SK-N-DZ (cell line): ENCODE data around the gene MYO18B.

Source experiments
- DNase-seq: peaks from one replicate; pipeline ENCODE4 v3.0.0-alpha.2; 2015; ENCODE audit warnings: low spot score

Gene MYO18B

DNA sequence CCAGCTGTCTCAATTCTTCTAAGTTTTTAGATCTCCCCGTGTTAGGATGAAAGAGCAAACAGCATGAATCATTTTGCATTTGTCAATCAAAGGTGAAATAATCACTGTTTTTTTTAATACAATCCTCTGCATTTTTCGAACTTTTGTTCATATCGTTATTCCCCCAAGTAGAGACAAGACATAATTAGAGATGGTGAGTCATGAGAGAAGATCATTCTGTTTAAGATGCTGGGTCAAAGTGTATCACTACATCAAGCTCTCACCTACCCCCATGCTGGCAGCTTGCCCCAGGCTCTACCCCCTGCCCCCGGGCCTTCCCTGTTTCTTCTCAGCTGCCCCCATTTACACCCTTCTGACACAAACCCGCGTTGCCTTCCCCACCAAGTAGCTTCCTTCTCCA lies 30.5 kb upstream of the MYO18B start:
- no peak for DNase-seq

DNA sequence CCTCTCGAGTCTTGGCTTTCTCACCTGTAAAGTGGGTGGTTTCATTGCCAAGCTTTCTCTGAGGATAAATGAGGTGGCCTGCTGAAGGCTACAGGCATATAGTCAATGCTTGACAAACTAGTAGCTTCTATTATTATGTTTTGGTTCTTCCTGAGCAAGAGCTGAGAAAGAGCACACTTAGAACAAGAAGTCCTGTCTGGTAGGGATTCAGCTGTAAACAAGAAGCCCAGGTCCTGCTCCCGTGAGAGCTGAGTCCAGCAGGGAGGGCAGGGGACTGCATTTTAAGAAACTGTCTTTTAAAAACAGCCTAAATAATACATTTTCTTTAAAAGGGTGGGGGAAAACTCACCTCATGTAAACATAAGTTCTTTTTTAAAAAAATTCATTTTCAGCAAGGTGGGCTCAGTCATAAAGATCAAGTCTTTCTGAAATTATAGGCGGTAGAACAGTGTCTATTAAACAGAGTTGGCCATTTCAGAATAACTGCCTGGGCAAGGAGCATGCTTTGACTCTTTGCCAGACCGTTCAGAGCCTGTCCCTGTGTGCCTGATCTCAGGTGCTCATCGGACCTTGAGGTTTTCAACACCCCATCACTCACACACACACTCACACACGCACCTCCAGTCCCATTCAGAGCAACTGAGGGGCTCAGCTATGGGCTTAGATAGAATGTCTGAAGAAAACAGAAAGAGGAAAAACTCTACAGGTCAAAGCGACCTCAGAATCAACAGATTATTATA lies 29.2 kb upstream of the MYO18B start:
- no peak for DNase-seq

DNA sequence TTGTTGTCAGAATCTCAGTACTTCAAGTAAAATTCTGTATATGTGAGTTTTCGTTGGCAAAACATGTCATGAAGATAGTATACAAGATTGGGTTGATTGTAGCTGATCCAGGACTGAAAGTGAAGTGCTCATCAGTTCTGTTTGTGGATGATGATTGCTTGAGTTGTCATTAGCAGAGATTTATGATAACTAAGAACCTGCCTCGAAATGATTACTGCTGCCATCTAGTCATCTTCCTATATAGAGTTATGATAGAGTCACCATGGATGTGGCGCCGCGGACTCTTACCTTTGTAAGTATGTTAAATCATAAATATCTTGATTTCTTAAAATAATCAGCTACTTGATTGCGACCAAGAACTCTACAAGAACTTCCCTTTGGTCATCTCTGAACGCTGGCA lies 27.9 kb upstream of the MYO18B start:
- DNase-seq, result no peak

GRCh38 chr22:25714739-25715138 lies 27.2 kb upstream of the MYO18B start:
- no peak for DNase-seq

- DNase-seq, result no peak
Measured at GRCh38 chr22:25716637-25717036, 25.4 kb upstream of the MYO18B start.

GRCh38 chr22:25718135-25718840 lies 23.7 kb upstream of the MYO18B start:
- DNase-seq, result no peak

- no peak for DNase-seq
Measured at GRCh38 chr22:25722223-25722622, 19.8 kb upstream of the MYO18B start.

DNA sequence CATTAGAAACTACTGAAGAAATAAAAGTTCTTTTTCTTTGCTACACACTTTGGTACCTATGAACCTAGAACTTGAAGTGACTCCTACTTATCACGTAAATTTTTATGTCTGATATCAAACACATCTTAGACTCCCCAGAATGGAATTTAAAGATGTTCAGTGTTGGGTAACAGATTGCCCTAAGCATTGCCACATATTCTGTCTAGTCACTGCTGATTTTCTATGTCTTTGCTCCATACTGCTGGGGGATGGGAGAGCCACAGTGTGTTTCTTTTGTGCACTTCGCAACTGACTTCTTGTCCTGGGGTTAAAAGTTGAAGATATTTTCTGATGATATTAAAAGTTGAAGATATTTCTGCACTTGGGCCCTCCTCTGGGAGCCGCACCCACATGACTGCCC lies 19.4 kb upstream of the MYO18B start:
- DNase-seq, result no peak

- DNase-seq, result no peak
Measured at GRCh38 chr22:25726241-25726640, 15.7 kb upstream of the MYO18B start.

- DNase-seq, result peak; percentile 50
Measured at GRCh38 chr22:25728071-25728470, 13.9 kb upstream of the MYO18B start.

- no peak for DNase-seq
Measured at GRCh38 chr22:25729016-25729995, 12.7 kb upstream of the MYO18B start.

DNA sequence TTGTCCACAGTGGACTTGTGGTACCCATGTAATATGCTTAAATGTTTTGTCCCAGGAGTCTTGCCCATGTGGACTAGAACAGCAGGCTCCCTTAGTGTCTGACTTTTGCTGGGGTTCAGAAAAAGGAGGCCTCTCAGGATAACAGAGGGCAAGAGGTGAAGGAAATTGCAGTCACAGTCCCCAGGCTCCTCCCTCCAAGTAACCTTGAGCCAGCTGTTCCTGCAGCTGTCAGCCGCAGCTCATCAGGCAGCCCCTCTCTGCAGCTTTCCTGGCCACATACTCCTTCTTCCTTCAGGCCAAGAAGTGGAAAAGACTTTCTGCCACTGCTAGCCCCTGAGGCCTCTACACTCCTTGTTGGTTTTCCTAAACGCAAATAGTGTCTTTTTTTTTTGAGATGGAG lies 6.3 kb upstream of the MYO18B start:
- no peak for DNase-seq

- DNase-seq, result no peak
Measured at GRCh38 chr22:25736378-25737011, 5.5 kb upstream of the MYO18B start.

GRCh38 chr22:25739659-25740344 lies 2.2 kb upstream of the MYO18B start:
- DNase-seq, result no peak

DNA sequence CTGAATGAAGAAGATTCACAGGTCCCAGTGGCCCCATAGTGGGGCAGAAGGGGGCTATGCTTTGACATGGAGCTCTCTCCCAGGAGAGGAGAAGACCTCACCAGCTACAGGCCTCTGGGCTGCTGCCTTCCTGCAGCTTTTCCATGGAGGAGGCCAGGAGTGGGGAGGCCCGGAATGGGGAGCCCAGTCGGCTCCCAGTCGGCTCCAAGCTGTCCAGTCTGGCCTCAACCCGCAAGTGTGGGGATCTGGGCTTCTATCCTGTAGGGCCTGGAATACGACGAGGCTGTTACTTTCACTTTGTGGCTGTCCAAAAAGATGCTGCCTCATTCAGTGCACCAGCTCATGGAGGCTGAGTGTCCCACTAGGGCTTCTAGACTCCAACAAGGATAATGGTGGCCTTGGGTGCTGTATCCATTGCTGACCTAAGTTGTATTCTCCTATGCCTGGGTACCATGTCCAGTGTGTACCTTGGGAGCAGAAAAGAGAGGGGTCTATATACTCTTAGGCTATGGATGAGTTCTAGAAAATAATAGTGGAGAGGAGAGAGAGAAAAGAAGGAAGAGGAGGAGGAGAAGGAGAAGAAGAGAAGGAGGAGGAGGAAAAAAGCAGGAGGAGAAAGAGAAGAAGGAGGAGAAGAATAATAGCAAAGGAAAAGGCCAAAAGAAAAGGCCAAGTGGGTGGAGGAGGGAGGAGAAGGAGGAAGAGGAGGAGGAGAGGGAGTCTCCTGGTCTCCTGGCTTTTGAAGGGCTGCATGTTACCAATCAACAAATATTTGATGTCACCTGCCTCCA lies 1.1 kb downstream of the MYO18B start:
- DNase-seq, result no peak

GRCh38 chr22:25744694-25745093 lies 2.7 kb downstream of the MYO18B start:
- DNase-seq, result no peak

DNA sequence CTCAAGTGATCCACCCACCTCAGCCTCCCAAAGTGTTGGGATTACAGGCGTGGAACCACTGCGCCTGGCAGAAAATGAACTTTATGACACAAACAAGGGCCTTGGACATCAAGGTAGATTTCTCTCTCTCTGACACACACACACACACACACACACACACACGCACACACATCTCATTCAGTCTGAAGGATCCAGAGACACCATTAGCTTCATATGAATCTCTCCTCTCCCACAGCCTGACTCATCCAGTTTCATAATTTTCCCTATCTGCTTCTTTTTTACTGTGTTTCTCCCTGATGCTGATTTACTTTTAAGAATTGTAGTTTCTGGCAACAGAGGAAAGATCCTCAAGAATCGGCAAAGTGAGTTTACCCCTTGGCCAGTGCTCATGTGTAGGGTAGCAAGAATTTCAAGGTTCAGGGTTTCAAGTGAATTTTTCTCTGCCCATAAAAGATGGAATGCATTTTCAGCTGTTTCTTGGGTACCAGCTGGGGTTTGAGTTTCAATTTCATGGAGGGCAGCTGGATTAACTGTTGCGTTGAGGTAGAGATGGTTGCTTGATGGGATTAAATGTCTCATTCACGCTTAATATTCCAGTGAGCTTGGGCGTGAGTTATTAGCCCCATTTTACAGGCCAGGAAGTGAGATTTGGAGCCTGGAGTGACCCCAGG lies 3.5 kb downstream of the MYO18B start:
- DNase-seq, result no peak

GRCh38 chr22:25746012-25746373 lies 4.0 kb downstream of the MYO18B start:
- DNase-seq, result no peak

DNA sequence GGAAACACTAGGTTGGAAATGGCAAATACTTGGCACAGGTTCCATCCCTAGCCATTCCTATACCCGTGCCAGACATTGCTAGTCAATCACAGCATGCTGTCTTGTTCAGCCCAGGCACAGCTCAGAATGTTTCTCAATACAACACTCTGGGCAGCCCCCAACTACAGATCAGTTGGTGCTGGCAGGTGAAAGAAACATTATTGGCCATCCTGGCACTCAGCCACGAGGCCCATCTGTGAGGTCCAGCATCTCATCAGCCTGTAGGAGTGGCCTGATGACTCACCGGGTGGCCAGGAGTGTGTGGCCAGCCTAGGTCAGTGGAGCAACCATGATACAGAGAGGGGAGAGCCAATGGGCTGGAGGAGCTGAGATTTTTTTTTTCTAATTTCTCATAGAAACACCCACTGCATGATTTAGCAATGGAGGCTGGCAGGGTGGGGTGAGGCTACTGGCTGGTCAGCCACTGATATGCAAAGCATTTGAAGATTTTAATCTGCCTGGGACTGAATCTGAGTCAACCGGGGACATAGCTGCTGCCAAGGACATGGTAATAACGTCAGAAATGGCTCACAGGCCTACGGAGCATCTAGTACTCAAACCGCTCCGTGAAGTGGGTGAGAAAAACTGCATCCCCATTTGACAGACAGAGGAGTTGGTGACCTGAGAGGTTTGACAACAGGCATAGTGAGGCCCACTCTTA lies 5.4 kb downstream of the MYO18B start:
- DNase-seq, result no peak
